NB4 (cell line): Measurements from ENCODE around the gene UPF3A.

Source experiments
- DNase-seq: peaks from one replicate; pipeline ENCODE4 v3.0.0; 2010; ENCODE audit warnings: low read depth
- H3K4me3 ChIP-seq: one replicate; pipeline ENCODE4 v1.5.1; 2011; ENCODE audit warnings: mild to moderate bottlenecking, low read depth, low read length, moderate library complexity
- MYC ChIP-seq: IDR thresholded peaks from 2 replicates; pipeline ENCODE4 v1.6.1; 2011; ENCODE audit warnings: low read depth, low read length
- POLR2A ChIP-seq: IDR thresholded peaks from 2 replicates; pipeline ENCODE4 v1.6.1; 2011; ENCODE audit warnings: mild to moderate bottlenecking; ENCODE audit not compliant: insufficient read length; ENCODE audit errors: extremely low read depth
- TF ChIP-seq, protein P1 (sequence below): IDR thresholded peaks from 2 replicates; pipeline ENCODE4 v1.6.1; 2011; ENCODE audit warnings: low read depth, low read length
- TF ChIP-seq, protein P2 (sequence below): IDR thresholded peaks from one replicate; pipeline ENCODE4 v1.5.1; 2012; ENCODE audit warnings: low read depth, low read length

Gene UPF3A

DNA sequence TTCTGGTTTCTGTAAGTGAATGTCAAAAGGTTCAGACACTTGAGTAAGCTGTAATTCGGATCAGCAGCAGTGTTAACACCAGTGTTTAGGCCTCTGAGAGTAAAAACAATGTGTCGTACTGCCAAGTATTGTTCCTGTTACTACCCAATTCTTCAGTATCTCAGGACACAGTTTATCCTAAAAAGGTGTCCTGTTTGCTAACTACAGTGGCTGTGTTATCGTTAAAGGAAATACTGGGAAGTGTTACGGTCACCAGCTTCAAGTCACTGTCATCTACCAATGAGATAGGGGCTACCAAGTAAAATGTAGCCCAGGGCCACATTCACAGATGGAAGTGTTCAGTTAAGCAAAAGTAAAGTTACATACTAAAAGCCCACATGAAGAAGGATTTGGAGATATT lies 2.3 kb upstream of the UPF3A start:
- DNase-seq, result no peak
- no peak overlapping the region for H3K4me3 ChIP-seq
- TF ChIP-seq, protein P1, sequence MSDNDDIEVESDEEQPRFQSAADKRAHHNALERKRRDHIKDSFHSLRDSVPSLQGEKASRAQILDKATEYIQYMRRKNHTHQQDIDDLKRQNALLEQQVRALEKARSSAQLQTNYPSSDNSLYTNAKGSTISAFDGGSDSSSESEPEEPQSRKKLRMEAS, result no peak
- TF ChIP-seq POLR2A (no peak), MYC (no peak)
- TF ChIP-seq, protein P2, sequence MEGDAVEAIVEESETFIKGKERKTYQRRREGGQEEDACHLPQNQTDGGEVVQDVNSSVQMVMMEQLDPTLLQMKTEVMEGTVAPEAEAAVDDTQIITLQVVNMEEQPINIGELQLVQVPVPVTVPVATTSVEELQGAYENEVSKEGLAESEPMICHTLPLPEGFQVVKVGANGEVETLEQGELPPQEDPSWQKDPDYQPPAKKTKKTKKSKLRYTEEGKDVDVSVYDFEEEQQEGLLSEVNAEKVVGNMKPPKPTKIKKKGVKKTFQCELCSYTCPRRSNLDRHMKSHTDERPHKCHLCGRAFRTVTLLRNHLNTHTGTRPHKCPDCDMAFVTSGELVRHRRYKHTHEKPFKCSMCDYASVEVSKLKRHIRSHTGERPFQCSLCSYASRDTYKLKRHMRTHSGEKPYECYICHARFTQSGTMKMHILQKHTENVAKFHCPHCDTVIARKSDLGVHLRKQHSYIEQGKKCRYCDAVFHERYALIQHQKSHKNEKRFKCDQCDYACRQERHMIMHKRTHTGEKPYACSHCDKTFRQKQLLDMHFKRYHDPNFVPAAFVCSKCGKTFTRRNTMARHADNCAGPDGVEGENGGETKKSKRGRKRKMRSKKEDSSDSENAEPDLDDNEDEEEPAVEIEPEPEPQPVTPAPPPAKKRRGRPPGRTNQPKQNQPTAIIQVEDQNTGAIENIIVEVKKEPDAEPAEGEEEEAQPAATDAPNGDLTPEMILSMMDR, result no peak

DNA sequence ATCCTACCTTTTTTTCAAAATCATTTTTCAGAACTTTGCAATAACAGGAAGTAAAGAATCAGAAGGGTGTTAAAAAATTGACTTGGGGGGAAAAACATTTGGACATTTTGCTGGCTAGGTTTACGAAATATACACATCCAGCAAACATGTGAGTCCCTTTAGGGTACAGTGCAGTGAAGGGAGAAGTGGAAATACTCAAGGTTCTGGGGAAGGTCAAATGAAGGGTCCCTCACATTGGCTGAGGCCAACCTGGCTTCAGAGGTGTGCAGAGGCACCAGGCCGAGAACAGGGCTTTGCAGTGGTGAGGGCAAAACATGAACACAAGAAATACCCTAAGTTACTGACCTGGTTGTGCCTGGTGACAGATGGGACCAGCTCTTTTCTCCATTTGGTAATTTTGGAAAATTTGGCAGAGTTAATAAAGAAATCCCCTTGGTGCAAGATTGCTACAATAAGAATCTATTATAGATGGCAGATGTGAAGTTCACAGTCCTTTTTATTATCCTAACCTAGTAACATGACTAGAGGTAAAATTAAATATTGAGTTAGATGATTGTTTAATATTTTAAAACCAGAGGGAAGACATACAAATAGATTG lies 1.5 kb upstream of the UPF3A start:
- DNase-seq, result peak; percentile 50
- H3K4me3 ChIP-seq, result peak overlapping the region; percentile 65
- TF ChIP-seq POLR2A, result no peak
- TF ChIP-seq MYC, result no peak
- TF ChIP-seq, protein P2, result no peak
- TF ChIP-seq, protein P1, result no peak

DNA sequence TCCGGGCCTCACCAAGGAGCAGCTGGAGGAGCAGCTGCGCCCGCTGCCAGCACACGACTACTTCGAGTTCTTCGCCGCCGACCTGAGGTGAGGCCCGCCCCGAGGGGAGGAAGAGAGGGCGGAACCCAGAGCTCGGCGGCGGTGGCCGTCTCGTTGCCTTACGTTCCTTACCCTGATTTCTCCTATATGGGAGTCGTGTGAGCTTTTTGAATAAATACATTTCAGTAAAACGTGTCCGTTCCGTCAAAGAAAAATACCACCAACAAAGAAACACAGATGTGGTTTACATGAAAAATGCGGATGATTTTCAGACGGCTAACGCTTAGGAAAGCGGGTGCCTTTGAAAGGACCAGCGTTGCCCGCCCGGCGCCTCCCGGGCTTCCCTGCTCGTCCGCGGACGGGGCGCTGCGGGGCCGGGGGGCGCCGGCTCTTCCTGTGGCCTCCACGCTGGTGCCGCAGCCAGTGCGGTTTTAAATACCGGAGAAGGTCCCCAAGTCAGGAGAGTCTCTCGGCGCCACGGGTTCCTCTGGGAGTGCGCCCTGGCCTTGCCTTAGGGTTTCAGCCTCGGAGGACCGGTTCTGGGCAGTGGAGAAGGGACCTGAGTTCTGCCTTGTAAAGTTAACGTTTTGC lies 755 bp downstream of the UPF3A start:
- peak overlapping the region; percentile 79 for H3K4me3 ChIP-seq
- TF ChIP-seq POLR2A, result peak; percentile 8
- 0 out of 2 replicates have a peak, but pooled peaks have one; percentile 6 for TF ChIP-seq MYC
- TF ChIP-seq, protein P2, result no peak
- TF ChIP-seq, protein P1, result no peak
- peak; percentile 90 for DNase-seq

DNA sequence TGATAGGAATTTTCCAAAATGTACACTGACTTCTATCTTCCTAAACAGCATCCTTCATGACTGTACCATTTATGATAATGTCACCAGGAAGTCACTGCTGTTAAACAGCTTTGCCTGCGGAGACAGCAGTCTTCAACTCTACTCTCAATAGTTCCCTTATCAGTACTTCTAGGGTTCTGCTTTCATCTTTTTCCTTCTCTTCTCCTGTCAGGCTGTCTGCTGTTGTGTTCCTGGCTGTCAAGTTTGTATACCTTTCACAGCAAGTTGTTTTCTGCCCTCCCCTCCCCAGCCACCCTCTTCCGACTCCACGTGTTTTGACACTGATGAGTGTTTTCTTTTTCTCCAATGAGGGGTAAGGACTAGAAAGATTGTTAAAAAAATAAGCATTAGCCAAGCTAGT lies 2.2 kb downstream of the UPF3A start:
- H3K4me3 ChIP-seq, result peak overlapping the region; percentile 8
- peak; percentile 41 for DNase-seq
- TF ChIP-seq, protein P1, result no peak
- TF ChIP-seq MYC (no peak), POLR2A (no peak)
- TF ChIP-seq, protein P2, result no peak

DNA sequence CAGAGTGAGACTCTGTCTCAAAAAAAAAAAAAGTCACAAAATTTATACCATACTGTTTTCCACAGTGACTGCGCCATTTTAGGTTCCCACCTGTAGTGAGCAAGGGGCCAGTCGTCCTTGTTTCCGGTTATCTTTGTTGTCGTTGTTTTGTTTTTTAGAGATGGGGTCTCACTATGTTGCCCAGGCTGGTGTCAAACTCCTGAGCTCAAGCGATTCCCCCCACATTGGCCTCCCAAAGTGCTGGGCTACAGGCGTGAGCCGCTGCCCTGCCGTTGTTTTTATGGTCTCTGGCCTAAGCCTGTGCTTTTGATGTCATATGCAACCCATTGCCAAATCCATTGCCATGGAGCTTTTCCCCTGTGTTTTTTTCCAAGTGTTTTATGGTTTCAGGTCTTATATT lies 3.3 kb downstream of the UPF3A start:
- TF ChIP-seq, protein P2, result no peak
- TF ChIP-seq, protein P1, result no peak
- TF ChIP-seq POLR2A (no peak), MYC (no peak)
- H3K4me3 ChIP-seq, result no peak overlapping the region
- no peak for DNase-seq
